Measurements from ENCODE around the gene ADSL. TPM values are rescaled to one million over a fixed set of nuclear protein-coding genes. Genes with fewer than 3 reads are reported as not detected.

ADSL gene
- total and polyA plus RNA-seq, 2 donors, result 58.0 to 104 TPM

DNA sequence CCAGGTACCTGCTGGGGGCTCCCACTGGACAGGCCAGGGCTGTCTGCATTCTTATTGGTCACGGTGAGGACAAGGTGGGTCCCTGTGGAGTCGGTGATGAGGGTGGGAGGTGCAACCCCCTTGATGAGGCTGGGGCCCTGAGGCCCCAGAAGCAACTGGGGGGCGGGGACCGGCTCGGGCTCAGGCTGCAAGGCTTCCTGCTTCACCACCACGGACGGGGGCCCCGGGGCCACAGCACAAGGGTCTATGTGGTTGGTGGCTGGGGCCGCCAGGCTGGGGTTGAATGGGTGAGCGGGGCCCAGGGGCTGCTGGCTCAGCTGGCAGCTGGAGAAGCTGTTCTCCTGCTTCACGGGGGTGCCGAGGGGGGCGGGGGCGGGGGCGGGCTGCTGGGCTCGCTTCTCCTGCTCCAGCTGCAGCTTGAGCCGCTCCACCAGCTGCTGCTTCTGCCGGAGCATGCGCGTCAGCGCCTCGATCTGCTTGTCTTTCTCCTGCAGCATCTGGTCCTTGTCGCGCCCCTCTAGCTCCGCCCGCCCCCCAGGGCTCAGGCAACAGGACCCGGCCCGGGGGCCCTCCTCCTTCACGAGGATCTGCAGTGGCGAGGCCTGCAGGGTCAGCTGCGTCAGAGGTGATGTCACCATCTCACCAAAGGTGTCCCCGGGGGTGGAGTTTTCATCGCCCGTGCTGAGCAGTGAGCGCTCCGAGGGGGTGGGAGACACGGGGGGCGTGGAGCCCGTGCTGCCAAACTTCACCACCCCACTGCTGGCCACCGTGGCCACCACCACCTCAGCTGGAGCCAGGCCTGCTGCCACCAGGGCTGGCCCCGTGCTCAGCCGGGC lies 72.3 kb downstream of the ADSL start:
- WGBS, result 39% methylated on average over 42 of the region's 42 CpGs
- Histone ChIP-seq H3K9me3 (ENCODE audit: control insufficient read depth in 2 of 2, insufficient read depth in 1 of 2, low read length in 1 of 2) (peaks cover 0 to 3% of the 10 kb centered on the region in 2 donors), H3K27me3 (ENCODE audit: control insufficient read depth in 2 of 2, insufficient read depth in 1 of 2, low read length in 1 of 2) (no peaks in the 10 kb centered on the region), H3K27ac (ENCODE audit: low read depth in 1 of 2, low read length in 1 of 2) (peak overlapping the region in 1 of 2 donors; percentile 79), H3K36me3 (ENCODE audit: control insufficient read depth in 2 of 2, insufficient read depth in 2 of 2, low read length in 1 of 2) (peaks cover 80 to 84% of the 10 kb centered on the region in 2 donors), H3K4me3 (ENCODE audit: low read length in 2 of 2) (no peak overlapping the region), H3K4me1 (ENCODE audit: control insufficient read depth in 2 of 2, insufficient read depth in 2 of 2, low read length in 2 of 2) (peaks cover 15 to 68% of the 10 kb centered on the region in 2 donors)
- DNase-seq (ENCODE audit: low read depth in 6 of 9, low spot score in 9 of 9), result peak; percentile 64 to 91 (median 75)

DNA sequence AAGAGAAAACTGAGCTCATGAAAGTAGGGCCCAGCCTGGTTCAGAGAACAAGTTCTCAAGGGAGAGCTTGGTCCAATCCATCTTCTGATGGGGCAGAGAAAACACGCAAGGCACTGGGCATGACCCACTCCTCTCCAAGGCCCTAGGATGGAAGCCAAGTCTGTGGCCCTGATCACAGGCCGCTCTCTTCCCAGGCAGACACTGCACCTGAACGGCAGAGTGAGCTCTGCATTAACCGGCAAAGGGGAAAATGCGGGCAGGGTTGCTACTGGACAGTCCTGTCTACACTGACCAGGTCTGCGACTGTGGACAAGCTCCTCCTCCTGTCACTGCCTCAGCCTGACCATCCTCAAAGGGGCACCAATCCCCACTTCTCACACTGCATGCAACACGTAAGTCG lies 73.4 kb downstream of the ADSL start:
- H3K27ac ChIP-seq (ENCODE audit: low read depth in 1 of 2, low read length in 1 of 2), result no peak overlapping the region
- H3K9me3 ChIP-seq (ENCODE audit: control insufficient read depth in 2 of 2, insufficient read depth in 1 of 2, low read length in 1 of 2), result peaks cover 0 to 3% of the 10 kb centered on the region in 2 donors
- DNase-seq (ENCODE audit: low read depth in 6 of 9, low spot score in 9 of 9), result no peak
- peaks cover 86 to 89% of the 10 kb centered on the region in 2 donors for H3K36me3 ChIP-seq (ENCODE audit: control insufficient read depth in 2 of 2, insufficient read depth in 2 of 2, low read length in 1 of 2)
- H3K4me3 ChIP-seq (ENCODE audit: low read length in 2 of 2), result no peak overlapping the region
- H3K27me3 ChIP-seq (ENCODE audit: control insufficient read depth in 2 of 2, insufficient read depth in 1 of 2, low read length in 1 of 2), result no peaks in the 10 kb centered on the region
- 98% methylated on average over 8 of the region's 8 CpGs for WGBS
- H3K4me1 ChIP-seq (ENCODE audit: control insufficient read depth in 2 of 2, insufficient read depth in 2 of 2, low read length in 2 of 2), result peaks cover 15 to 67% of the 10 kb centered on the region in 2 donors

DNA sequence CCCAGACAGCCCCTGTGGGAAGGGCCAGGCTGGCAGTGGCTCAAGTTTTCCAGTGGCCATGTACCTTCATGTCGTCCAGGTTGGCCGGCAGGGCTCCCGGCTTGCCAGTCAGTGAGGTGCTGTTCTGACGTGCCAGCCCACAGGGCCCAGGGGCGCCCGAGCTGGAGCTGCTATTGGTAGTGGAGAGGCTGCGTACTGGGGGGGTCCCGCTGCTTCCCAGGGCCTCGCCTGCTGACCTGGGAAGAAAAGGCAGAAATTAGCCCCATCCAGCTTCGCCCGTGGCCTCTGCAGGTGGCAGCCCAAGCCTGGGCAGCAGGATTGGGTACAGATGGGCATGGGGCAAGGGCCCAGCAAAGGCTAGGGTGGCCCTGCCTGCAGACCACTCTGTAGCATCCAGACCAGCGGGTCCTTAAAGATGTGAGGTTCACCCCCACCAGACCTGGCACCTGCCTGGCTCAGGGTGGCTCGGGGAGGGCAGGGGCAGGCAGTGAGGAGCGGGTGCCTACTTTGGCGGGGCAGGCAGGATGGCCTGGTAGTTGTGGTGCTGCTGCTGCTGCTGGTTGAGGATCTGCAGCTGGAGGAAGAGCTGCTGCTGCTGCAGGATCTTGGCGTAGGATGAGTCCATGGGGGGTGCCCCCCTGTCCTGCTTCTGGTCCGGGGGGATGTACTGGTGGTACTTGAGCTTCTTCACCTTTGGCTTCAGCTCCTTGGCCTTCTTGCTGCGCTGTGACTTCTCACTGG lies 74.2 kb downstream of the ADSL start:
- no peak for DNase-seq (ENCODE audit: low read depth in 6 of 9, low spot score in 9 of 9)
- 97% methylated on average over 18 of the region's 18 CpGs for WGBS
- H3K27ac ChIP-seq (ENCODE audit: low read depth in 1 of 2, low read length in 1 of 2), result no peak overlapping the region
- H3K9me3 ChIP-seq (ENCODE audit: control insufficient read depth in 2 of 2, insufficient read depth in 1 of 2, low read length in 1 of 2), result peaks cover 0 to 3% of the 10 kb centered on the region in 2 donors
- no peaks in the 10 kb centered on the region for H3K27me3 ChIP-seq (ENCODE audit: control insufficient read depth in 2 of 2, insufficient read depth in 1 of 2, low read length in 1 of 2)
- H3K4me3 ChIP-seq (ENCODE audit: low read length in 2 of 2), result no peak overlapping the region
- peaks cover 15 to 59% of the 10 kb centered on the region in 2 donors for H3K4me1 ChIP-seq (ENCODE audit: control insufficient read depth in 2 of 2, insufficient read depth in 2 of 2, low read length in 2 of 2)
- H3K36me3 ChIP-seq (ENCODE audit: control insufficient read depth in 2 of 2, insufficient read depth in 2 of 2, low read length in 1 of 2), result peaks cover 92 to 94% of the 10 kb centered on the region in 2 donors

DNA sequence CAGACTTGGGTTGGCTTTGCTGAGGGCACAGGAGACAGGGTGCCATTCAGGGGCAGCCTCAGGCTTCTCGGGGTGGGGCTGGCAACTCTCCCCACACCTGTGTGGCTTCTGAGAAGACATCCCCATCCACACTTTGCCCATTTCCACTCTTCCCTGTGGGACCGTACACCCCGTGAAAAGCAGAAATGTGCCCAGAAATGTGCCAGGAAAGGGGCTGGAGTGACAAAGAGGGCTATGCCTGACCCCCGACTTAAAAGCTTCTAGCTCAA lies 74.7 kb downstream of the ADSL start:
- 97% methylated on average over 4 of the region's 4 CpGs for WGBS
- DNase-seq (ENCODE audit: low read depth in 6 of 9, low spot score in 9 of 9), result no peak
- peaks cover 95 to 97% of the 10 kb centered on the region in 2 donors for H3K36me3 ChIP-seq (ENCODE audit: control insufficient read depth in 2 of 2, insufficient read depth in 2 of 2, low read length in 1 of 2)
- peaks cover 0 to 3% of the 10 kb centered on the region in 2 donors for H3K9me3 ChIP-seq (ENCODE audit: control insufficient read depth in 2 of 2, insufficient read depth in 1 of 2, low read length in 1 of 2)
- H3K27me3 ChIP-seq (ENCODE audit: control insufficient read depth in 2 of 2, insufficient read depth in 1 of 2, low read length in 1 of 2), result no peaks in the 10 kb centered on the region
- no peak overlapping the region for H3K4me3 ChIP-seq (ENCODE audit: low read length in 2 of 2)
- peaks cover 15 to 54% of the 10 kb centered on the region in 2 donors for H3K4me1 ChIP-seq (ENCODE audit: control insufficient read depth in 2 of 2, insufficient read depth in 2 of 2, low read length in 2 of 2)
- no peak overlapping the region for H3K27ac ChIP-seq (ENCODE audit: low read depth in 1 of 2, low read length in 1 of 2)

DNA sequence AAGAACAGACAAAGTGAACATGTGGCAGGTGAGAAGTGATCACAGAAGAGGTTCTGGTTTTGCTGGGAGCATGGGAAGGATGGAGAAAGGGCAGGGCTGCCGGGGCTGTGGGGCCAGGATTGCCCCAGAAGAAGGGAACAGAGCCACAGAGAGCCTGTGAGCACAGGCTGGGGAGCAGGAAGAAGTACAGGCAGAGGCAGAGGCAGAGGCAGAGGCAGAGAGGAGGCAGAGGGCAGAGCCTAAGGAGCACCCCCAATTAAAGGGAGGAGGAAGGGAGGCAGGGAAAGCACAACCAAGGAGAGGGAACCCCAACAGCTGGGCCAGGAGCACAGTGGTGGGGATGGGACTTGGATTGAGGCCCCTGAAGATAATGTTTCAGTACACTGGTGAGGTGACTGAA lies 75.6 kb downstream of the ADSL start:
- H3K4me3 ChIP-seq (ENCODE audit: low read length in 2 of 2), result no peak overlapping the region
- no peak for DNase-seq (ENCODE audit: low read depth in 6 of 9, low spot score in 9 of 9)
- H3K36me3 ChIP-seq (ENCODE audit: control insufficient read depth in 2 of 2, insufficient read depth in 2 of 2, low read length in 1 of 2), result peaks cover 95 to 97% of the 10 kb centered on the region in 2 donors
- H3K27ac ChIP-seq (ENCODE audit: low read depth in 1 of 2, low read length in 1 of 2), result no peak overlapping the region
- WGBS, result 100% methylated on average over 1 of the region's 1 CpG
- H3K4me1 ChIP-seq (ENCODE audit: control insufficient read depth in 2 of 2, insufficient read depth in 2 of 2, low read length in 2 of 2), result peaks cover 15 to 48% of the 10 kb centered on the region in 2 donors
- peaks cover 0 to 3% of the 10 kb centered on the region in 2 donors for H3K9me3 ChIP-seq (ENCODE audit: control insufficient read depth in 2 of 2, insufficient read depth in 1 of 2, low read length in 1 of 2)
- H3K27me3 ChIP-seq (ENCODE audit: control insufficient read depth in 2 of 2, insufficient read depth in 1 of 2, low read length in 1 of 2), result no peaks in the 10 kb centered on the region

DNA sequence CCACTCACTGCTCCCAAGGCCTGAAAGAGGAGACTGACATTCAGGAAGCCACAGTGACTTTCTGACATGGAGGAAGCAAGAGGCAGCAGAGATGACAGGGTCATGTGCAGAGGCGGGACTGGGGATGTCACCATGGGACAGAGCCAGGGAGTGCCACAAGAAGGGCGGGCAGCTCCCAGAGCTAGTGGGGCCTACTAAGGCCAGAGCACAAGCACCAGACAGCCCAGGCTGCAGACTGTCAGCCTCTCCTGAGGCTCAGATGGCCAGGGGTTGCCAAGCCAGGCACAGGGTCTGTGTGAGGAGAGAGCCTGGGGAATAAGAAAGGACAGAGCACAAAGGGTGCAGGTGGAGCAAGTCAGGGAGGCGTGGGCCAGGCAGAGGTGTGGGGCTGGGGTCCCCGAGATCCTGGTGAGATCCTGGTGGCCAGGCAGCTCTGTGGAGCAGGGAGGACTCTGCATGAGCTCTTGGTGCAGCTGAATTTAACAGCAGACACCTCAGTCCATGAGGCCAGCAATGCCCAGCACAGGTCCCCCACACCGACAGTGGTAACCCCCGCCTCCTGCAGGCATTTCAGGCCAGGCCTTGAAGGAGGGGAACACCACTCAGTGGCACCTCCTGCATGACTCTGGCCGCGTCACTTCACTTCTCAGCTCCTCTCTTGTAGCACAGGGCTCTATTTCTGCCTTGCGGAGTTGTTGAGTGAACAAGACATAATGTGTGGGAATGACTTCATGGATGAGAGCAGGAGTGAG lies 76.4 kb downstream of the ADSL start:
- Histone ChIP-seq H3K4me3 (ENCODE audit: low read length in 2 of 2) (no peak overlapping the region), H3K9me3 (ENCODE audit: control insufficient read depth in 2 of 2, insufficient read depth in 1 of 2, low read length in 1 of 2) (peaks cover 0 to 3% of the 10 kb centered on the region in 2 donors), H3K27me3 (ENCODE audit: control insufficient read depth in 2 of 2, insufficient read depth in 1 of 2, low read length in 1 of 2) (no peaks in the 10 kb centered on the region), H3K36me3 (ENCODE audit: control insufficient read depth in 2 of 2, insufficient read depth in 2 of 2, low read length in 1 of 2) (peaks cover 95 to 98% of the 10 kb centered on the region in 2 donors), H3K27ac (ENCODE audit: low read depth in 1 of 2, low read length in 1 of 2) (no peak overlapping the region), H3K4me1 (ENCODE audit: control insufficient read depth in 2 of 2, insufficient read depth in 2 of 2, low read length in 2 of 2) (peaks cover 15 to 42% of the 10 kb centered on the region in 2 donors)
- over 99% methylated on average over 9 of the region's 9 CpGs for WGBS
- no peak for DNase-seq (ENCODE audit: low read depth in 6 of 9, low spot score in 9 of 9)

DNA sequence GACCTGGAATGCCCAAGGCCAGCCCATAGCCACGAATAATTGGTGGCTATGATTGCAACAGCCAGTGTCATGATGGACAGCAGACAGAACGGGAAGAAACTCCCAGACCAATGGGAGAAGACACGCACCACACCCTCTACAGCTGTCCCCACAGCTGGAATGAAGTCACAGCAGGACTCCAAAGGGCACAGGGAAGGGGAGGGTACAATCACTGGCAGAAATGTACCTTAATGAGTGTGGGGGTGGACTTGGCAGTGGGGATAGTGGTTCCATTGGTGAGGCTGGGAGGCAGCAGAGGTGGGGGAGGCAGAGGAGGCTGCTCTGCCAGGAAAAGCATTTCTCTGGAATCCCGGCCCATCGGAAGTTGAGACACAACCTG lies 77.0 kb downstream of the ADSL start:
- DNase-seq (ENCODE audit: low read depth in 6 of 9, low spot score in 9 of 9), result no peak
- H3K9me3 ChIP-seq (ENCODE audit: control insufficient read depth in 2 of 2, insufficient read depth in 1 of 2, low read length in 1 of 2), result peaks cover 0 to 1% of the 10 kb centered on the region in 2 donors
- WGBS, result 92% methylated on average over 5 of the region's 5 CpGs
- H3K27ac ChIP-seq (ENCODE audit: low read depth in 1 of 2, low read length in 1 of 2), result no peak overlapping the region
- no peaks in the 10 kb centered on the region for H3K27me3 ChIP-seq (ENCODE audit: control insufficient read depth in 2 of 2, insufficient read depth in 1 of 2, low read length in 1 of 2)
- H3K4me1 ChIP-seq (ENCODE audit: control insufficient read depth in 2 of 2, insufficient read depth in 2 of 2, low read length in 2 of 2), result peaks cover 10 to 36% of the 10 kb centered on the region in 2 donors
- H3K4me3 ChIP-seq (ENCODE audit: low read length in 2 of 2), result no peak overlapping the region
- H3K36me3 ChIP-seq (ENCODE audit: control insufficient read depth in 2 of 2, insufficient read depth in 2 of 2, low read length in 1 of 2), result peaks cover 97 to 98% of the 10 kb centered on the region in 2 donors

DNA sequence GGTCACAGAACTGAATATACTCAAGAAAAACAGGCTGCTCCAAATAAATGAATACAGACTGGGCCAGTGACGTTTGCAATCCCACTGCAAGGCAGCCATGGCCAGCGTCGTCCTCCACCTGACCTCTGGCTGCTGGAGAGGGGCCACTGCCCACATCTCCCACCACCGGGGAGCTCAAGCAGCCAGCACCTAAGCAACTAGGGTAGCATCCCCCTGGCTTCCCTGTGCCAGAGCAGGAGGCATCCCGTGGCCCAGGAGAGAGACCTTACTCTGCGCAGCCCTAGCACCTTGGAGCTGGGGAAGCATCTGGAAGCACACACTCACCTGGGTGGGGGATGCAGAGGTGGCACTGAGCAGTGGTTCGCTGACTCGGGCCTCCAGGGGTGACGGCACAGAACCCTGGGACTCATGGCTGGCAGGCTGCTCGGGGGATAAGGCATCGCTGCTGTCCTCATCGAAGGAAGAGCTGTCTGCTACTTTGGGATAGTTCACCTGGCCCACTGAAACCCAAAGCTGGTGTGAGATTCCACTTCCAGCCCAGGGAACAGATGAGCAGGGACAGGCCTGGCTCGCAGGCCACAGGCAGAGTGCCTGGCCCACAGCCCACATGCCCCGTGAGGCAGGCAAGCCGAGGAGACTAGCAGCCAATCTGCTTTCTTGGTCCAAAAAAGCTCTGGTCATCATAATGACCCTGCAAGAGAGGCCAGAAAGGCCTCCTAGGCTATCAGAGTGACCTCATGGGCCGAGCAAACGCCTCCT lies 77.8 kb downstream of the ADSL start:
- DNase-seq (ENCODE audit: low read depth in 6 of 9, low spot score in 9 of 9), result no peak
- H3K27ac ChIP-seq (ENCODE audit: low read depth in 1 of 2, low read length in 1 of 2), result no peak overlapping the region
- 97% methylated on average over 17 of the region's 17 CpGs for WGBS

More for the DNA sequence above, 77.8 kb downstream of the ADSL start:
- no peaks in the 10 kb centered on the region for H3K27me3 ChIP-seq (ENCODE audit: control insufficient read depth in 2 of 2, insufficient read depth in 1 of 2, low read length in 1 of 2)
- H3K9me3 ChIP-seq (ENCODE audit: control insufficient read depth in 2 of 2, insufficient read depth in 1 of 2, low read length in 1 of 2), result no peaks in the 10 kb centered on the region
- H3K4me3 ChIP-seq (ENCODE audit: low read length in 2 of 2), result no peak overlapping the region
- H3K36me3 ChIP-seq (ENCODE audit: control insufficient read depth in 2 of 2, insufficient read depth in 2 of 2, low read length in 1 of 2), result peaks cover 99 to 100% of the 10 kb centered on the region in 2 donors
- H3K4me1 ChIP-seq (ENCODE audit: control insufficient read depth in 2 of 2, insufficient read depth in 2 of 2, low read length in 2 of 2), result peaks cover 4 to 30% of the 10 kb centered on the region in 2 donors
